NB4 (cell line): ENCODE data around the gene ZNF600.
"Not testable (repeated sequence)": the region's sequence is repeated elsewhere in the genome, so short reads cannot be mapped to it uniquely, and the experiment has no call there.

ENCODE experiments used
- DNase-seq: peaks from one replicate; pipeline ENCODE4 v3.0.0; 2010; ENCODE audit warnings: low read depth
- H3K4me3 ChIP-seq: one replicate; pipeline ENCODE4 v1.5.1; 2011; ENCODE audit warnings: mild to moderate bottlenecking, low read depth, low read length, moderate library complexity
- MYC ChIP-seq: IDR thresholded peaks from 2 replicates; pipeline ENCODE4 v1.6.1; 2011; ENCODE audit warnings: low read depth, low read length
- POLR2A ChIP-seq: IDR thresholded peaks from 2 replicates; pipeline ENCODE4 v1.6.1; 2011; ENCODE audit warnings: mild to moderate bottlenecking; ENCODE audit not compliant: insufficient read length; ENCODE audit errors: extremely low read depth
- TF ChIP-seq, protein P1 (sequence below): IDR thresholded peaks from one replicate; pipeline ENCODE4 v1.5.1; 2012; ENCODE audit warnings: low read depth, low read length
- TF ChIP-seq, protein P2 (sequence below): IDR thresholded peaks from 2 replicates; pipeline ENCODE4 v1.6.1; 2011; ENCODE audit warnings: low read depth, low read length

Gene ZNF600

DNA sequence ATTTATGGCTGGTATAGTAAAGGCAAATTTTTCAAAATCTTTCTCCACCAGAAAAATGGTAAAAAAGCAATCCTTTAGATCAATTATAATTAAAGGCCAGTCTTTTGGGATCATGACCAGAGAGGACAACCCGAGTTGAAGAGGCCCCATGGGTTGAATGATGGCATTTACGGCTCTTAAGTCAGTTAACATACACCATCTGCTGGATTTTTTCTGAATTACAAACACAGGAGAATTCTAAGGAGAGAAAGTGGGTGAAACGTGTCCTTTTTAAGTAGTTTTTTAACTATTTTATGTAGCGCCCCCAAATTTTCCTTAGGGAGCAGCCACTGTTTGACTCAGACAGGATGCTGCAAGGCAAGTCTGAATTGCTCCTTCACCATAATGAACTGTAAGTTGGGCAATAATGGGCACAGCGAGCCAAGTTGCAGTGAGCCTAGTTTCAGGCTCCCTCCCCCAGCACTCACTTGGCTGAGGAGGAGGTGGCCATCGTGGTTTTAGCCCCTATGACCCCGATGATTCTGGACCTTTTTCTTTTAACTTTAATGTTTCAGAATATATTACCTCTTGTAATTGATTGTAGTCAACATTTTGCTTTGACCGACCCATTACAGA is 38.1 kb downstream of the ZNF600 start:
- DNase-seq: peak; percentile 59
- no peak for TF ChIP-seq POLR2A
- TF ChIP-seq, protein P1, sequence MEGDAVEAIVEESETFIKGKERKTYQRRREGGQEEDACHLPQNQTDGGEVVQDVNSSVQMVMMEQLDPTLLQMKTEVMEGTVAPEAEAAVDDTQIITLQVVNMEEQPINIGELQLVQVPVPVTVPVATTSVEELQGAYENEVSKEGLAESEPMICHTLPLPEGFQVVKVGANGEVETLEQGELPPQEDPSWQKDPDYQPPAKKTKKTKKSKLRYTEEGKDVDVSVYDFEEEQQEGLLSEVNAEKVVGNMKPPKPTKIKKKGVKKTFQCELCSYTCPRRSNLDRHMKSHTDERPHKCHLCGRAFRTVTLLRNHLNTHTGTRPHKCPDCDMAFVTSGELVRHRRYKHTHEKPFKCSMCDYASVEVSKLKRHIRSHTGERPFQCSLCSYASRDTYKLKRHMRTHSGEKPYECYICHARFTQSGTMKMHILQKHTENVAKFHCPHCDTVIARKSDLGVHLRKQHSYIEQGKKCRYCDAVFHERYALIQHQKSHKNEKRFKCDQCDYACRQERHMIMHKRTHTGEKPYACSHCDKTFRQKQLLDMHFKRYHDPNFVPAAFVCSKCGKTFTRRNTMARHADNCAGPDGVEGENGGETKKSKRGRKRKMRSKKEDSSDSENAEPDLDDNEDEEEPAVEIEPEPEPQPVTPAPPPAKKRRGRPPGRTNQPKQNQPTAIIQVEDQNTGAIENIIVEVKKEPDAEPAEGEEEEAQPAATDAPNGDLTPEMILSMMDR: peak; percentile 18
- no peak overlapping the region for H3K4me3 ChIP-seq

DNA sequence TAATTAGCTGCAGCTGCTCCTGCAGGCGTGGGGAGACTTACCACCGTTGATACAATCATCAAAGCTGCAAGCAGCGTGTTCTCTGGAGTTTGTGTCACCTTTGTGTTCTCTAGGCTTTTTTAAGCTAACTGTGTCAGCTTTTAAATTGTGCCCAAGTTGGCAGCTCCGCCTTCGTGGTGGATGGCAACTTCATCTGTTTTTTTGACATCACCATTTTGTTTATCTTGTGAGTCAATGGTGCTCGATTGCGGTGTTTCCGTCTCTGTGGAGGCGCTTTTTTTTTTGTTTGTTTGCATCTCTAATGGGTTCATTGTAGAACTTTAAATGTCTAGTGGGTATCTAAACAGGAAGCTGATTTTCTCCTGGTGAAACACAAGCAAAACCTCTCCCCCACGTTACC is 40.7 kb downstream of the ZNF600 start:
- not testable (repeated sequence) for H3K4me3 ChIP-seq, DNase-seq

DNA sequence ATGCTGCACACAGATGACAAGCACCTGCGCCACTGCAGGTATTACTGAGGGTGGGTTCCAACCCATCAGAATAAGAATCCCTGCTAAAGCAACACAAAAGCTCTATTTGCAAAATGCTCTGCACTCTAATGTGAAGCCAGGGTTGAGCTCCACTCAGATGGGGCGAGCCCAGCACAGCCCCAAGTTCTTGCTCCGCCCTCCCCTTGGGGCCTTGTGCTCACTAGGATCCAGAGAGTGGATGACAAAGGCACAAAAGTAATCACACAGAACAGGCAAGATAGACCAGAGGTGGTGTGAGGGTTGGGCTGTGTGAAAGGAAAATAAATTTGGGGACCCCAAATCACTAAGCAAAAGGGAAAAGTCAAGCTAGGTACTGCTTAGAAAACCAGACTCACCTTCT is 43.5 kb downstream of the ZNF600 start:
- TF ChIP-seq, protein P1: no peak
- TF ChIP-seq MYC (no peak), POLR2A (no peak)
- TF ChIP-seq, protein P2, sequence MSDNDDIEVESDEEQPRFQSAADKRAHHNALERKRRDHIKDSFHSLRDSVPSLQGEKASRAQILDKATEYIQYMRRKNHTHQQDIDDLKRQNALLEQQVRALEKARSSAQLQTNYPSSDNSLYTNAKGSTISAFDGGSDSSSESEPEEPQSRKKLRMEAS: no peak

DNA sequence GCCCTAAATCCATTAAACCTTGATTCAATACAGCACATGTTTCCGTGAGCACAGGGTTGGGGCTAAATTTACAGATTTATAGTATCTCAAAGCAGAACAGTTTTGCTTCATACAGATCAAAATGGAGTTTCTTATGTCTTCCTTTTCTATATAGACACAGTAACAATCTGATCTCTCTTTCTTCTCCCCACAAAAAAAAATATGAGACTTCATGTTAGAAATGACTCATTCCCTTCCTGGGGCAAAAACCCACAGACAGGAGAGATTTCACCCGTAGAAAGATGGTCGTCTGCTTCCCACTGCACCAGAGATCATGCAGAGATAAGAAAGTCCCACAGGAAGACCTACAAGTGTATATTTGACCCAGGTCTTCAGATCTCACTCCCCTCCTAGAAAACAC is 44.1 kb downstream of the ZNF600 start:
- H3K4me3 ChIP-seq: no peak overlapping the region
- no peak for DNase-seq
- TF ChIP-seq, protein P1: no peak
- TF ChIP-seq MYC (no peak), POLR2A (no peak)
- TF ChIP-seq, protein P2: no peak

More for the DNA sequence above, 43.5 kb downstream of the ZNF600 start:
- no peak overlapping the region for H3K4me3 ChIP-seq
- no peak for DNase-seq

DNA sequence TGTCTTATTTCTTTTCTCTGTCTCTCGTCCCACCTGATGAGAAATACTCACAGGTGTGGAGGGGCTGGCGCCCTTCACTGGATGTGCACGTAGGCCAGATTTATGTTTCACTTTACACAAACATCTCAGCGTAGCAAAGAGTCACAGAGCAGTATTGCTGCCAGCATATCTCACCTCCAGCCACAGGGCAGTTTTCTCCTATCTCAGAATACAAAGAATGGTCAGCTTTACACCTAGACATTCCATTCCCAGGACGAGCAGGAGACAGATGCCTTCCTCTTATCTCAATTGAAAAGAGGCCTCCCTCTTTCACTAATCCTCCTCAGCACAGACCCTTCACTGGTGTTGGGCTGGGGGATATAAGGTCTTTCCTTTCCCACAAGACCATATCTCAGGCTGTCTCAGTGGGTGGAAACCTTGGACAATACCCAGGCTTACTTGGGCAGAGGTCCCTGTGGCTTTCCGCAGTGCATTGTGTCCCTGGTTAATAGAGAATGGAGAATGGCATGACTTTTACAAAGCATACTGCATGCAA is 44.6 kb downstream of the ZNF600 start:
- no peak overlapping the region for H3K4me3 ChIP-seq
- DNase-seq: no peak
- no peak for TF ChIP-seq POLR2A
- TF ChIP-seq, protein P2: no peak
- TF ChIP-seq, protein P1: no peak
- TF ChIP-seq MYC: no peak

DNA sequence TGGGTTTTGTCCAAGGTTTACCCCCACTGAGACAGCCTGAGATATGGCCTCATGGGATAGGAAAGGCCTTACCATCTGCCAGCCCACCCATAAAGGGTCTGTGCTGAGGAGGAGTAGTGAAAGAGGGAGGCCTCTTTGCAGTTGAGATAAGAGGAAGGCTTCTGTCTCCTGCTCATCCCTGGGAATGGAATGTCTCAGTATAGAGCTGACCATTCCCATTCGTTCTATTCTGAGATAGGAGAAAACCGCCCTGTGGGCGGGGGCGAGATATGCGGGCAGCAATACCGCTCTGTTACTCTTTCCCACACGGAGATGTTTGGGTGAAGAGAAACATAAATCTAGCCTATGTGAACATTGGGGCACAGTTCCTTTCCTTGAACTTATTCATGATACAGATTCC is 45.2 kb downstream of the ZNF600 start:
- H3K4me3 ChIP-seq, DNase-seq: not testable (repeated sequence)

DNA sequence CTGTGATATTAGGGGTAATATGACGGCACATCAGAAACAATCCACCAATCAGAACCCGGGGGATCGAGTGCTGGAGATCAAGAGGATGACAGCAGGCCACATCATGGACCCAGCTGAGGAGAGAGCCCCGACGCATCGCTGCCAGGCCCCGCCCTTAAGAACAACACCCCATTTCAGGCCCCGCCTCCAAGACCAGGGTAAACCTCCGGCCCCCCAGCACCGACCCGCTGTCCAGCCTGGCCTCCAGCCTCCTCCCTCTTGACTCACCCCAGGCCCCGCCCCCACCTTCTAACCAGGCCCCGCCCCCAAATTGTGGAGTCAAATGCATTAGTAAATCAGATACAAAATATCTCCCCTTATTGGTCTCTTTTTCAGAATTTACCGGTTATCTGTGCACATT is 47.0 kb downstream of the ZNF600 start:
- TF ChIP-seq POLR2A (no peak), MYC (no peak)
- TF ChIP-seq, protein P2: no peak
- TF ChIP-seq, protein P1: no peak
- no peak overlapping the region for H3K4me3 ChIP-seq
- DNase-seq: no peak
